Esophagus muscularis mucosa (tissue), 4 donors: ENCODE results near the gene EPHB1. TPM values are rescaled to one million over a fixed set of nuclear protein-coding genes. Genes with fewer than 3 reads are reported as not detected.

Experiments
- DNase-seq: peaks from one replicate; pipeline ENCODE4 v3.0.0-alpha.2; 2017; ENCODE audit errors: extremely low spot score
- H3K27ac ChIP-seq, 4 donors: fragments of 200-600 bp; sonication (generic); replicated peaks in 1 of 4; 1 replicate in 3 of 4; 2 replicates in 1 of 4; pipeline ENCODE4 v1.5.1; 2016 to 2019; ENCODE audit warnings: mild to moderate bottlenecking in 1 of 4
- H3K27me3 ChIP-seq, 4 donors: fragments of 200-600 bp; sonication (generic); one replicate each; pipeline versions ENCODE4 v1.5.1 to v1.6.0; 2016 to 2019
- H3K36me3 ChIP-seq, 4 donors: fragments of 200-600 bp; sonication (generic); one replicate each; pipeline ENCODE4 v1.5.1; 2016 to 2019
- H3K4me1 ChIP-seq, 4 donors: fragments of 200-600 bp; sonication (generic); one replicate each; pipeline ENCODE4 v1.5.1; 2016 to 2019
- H3K4me3 ChIP-seq, 4 donors: fragments of 200-600 bp; sonication (generic); 1 replicate in 2 of 4; 2 replicates in 2 of 4; pipeline ENCODE4 v1.5.1; 2016 to 2019; ENCODE audit warnings: mild to moderate bottlenecking in 4 of 4, moderate library complexity in 1 of 4
- H3K9me3 ChIP-seq, 4 donors: fragments of 200-600 bp; sonication (generic); 1 replicate in 3 of 4; 2 replicates in 1 of 4; pipeline ENCODE4 v1.5.1; 2016 to 2019
- EP300 ChIP-seq: sonication (generic); formaldehyde crosslinking; IDR thresholded peaks from one replicate; pipeline ENCODE4 v1.6.1; 2017; ENCODE audit warnings: antibody characterized with exemption
- POLR2A ChIP-seq: fragments of 450-650 bp; IDR thresholded peaks from one replicate; pipeline ENCODE4 v1.6.1; 2017; ENCODE audit warnings: antibody characterized with exemption, moderate library complexity, mild to moderate bottlenecking, low read depth
- POLR2AphosphoS5 ChIP-seq, 2 donors: sonication (generic); formaldehyde crosslinking; IDR thresholded peaks; one replicate each; pipeline ENCODE4 v1.6.1; 2017; ENCODE audit warnings: antibody characterized with exemption in 2 of 2
- WGBS: methylation state at CpG from one replicate; pipeline ENCODE4 v1.1.5; 2018; 5-methylcytosine and 5-hydroxymethylcytosine counted together
- intact Hi-C: fragments of 100-400 bp; cut with DNase I; formaldehyde crosslinking; loops from one replicate; pipeline ENCODE4 v1.15.1; 2023
- small RNA-seq, 3 donors: library from RNA; depleted of rRNA; stranded (forward); fragments of <200 nt; gene quantifications; one replicate each; pipeline ENCODE3, GENCODE V24; 2016
- total RNA-seq, 4 donors: library from RNA; depleted of rRNA; stranded (reverse); fragments of >200 nt; gene quantifications; one replicate each; pipeline versions ENCODE4 v1.1.0 to v1.2.1, GENCODE V29; 2016
- TF ChIP-seq, protein P1 (sequence below), 3 experiments: fragments of 200-600 bp in 2 of 3; fragments of 450-650 bp in 1 of 3; sonication (generic) in 2 of 3; IDR thresholded peaks; one replicate each; pipeline ENCODE4 v1.5.1; 2017 to 2019; ENCODE audit warnings: antibody characterized with exemption in 3 of 3, mild to moderate bottlenecking in 2 of 3, moderate library complexity in 1 of 3

Gene EPHB1
- total RNA-seq, 4 donors from 2014 or later: under 0.01 to 6.1 (median 2.8) TPM

DNA sequence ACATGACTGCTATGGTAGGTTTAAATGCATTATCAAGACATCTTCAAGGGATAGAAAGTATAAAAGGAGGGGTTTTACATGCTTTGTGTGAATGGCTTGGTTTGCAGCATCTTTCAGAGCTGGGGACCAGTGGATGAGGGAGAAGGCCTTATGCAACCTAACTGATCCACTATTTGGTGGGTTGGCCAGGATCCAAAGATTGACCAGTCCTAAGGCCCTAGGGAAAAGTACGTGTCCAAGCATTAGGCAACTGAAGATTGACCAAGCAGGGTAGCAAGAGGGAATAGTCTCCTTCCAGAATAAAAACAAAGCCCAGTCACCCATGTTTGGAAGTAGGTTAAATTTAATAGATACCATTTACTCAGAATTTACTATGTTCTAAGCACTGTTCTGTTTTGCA, 509.3 kb downstream of the EPHB1 start:
- H3K9me3 ChIP-seq: peaks cover 0 to 15% (median 6%) of the 10 kb centered on the region in 4 donors
- H3K36me3 ChIP-seq: no peaks in the 10 kb centered on the region
- H3K4me1 ChIP-seq: no peaks in the 10 kb centered on the region
- intact Hi-C loops: no loop called here
- no peak overlapping the region for H3K4me3 ChIP-seq
- WGBS: 80% methylated on average over 1 of the region's 1 CpG
- no peak overlapping the region for H3K27ac ChIP-seq
- no peak for TF ChIP-seq EP300
- TF ChIP-seq POLR2AphosphoS5 (IDR thresholded peaks at IDR 0.05): no peak
- no peak for TF ChIP-seq POLR2A
- TF ChIP-seq, protein P1, sequence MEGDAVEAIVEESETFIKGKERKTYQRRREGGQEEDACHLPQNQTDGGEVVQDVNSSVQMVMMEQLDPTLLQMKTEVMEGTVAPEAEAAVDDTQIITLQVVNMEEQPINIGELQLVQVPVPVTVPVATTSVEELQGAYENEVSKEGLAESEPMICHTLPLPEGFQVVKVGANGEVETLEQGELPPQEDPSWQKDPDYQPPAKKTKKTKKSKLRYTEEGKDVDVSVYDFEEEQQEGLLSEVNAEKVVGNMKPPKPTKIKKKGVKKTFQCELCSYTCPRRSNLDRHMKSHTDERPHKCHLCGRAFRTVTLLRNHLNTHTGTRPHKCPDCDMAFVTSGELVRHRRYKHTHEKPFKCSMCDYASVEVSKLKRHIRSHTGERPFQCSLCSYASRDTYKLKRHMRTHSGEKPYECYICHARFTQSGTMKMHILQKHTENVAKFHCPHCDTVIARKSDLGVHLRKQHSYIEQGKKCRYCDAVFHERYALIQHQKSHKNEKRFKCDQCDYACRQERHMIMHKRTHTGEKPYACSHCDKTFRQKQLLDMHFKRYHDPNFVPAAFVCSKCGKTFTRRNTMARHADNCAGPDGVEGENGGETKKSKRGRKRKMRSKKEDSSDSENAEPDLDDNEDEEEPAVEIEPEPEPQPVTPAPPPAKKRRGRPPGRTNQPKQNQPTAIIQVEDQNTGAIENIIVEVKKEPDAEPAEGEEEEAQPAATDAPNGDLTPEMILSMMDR (IDR thresholded peaks at IDR 0.05): no peak
- DNase-seq: no peak
- no peaks in the 10 kb centered on the region for H3K27me3 ChIP-seq

Small RNA genes within 50 kb of the gene (small RNA-seq; reads per million reads assigned to genes)
- gene RNA5SP141 (0.17 to 0.19 (median 0.17) reads per million in 3 donors), gene RNU6-1174P (0 reads per million in 3 donors)

Other genes with a start within 250 kb of the EPHB1 start
- gene KY, start 144.2 kb upstream of the EPHB1 start, total RNA-seq: 1 to 10 TPM in 2 of 4 donors, under 1 TPM in 2; 0.33 to 1.9 (median 0.81) TPM